Keratinocyte (primary cell): ENCODE measurements around the gene NDUFAF4. TPM values are rescaled to one million over a fixed set of nuclear protein-coding genes. Genes with fewer than 3 reads are reported as not detected.

Experiments
- DNase-seq: peaks from one replicate; pipeline ENCODE4 v3.0.0-alpha.2; 2011; ENCODE audit warnings: low read depth, missing footprints, low spot score
- FAIRE-seq: peaks from 2 replicates; lab custom pipeline; 2011; peaks lifted over from hg19 to GRCh38; lab: Jason Lieb, UNC
- H2AFZ ChIP-seq: 2 replicates; pipeline ENCODE4 v1.6.0; 2012; ENCODE audit warnings: low read length, control low read depth, inconsistent platforms; ENCODE audit not compliant: control insufficient read depth
- H3K27ac ChIP-seq: 2 replicates; pipeline ENCODE4 v1.5.1; 2011; ENCODE audit warnings: low read length; ENCODE audit not compliant: control insufficient read depth, insufficient read depth
- H3K27me3 ChIP-seq: 3 replicates; pipeline ENCODE4 v1.6.0; 2011; ENCODE audit warnings: low read length; ENCODE audit not compliant: control insufficient read depth, insufficient read depth; ENCODE audit errors: extremely low read depth
- H3K36me3 ChIP-seq, 2 experiments: 2 replicates in 1 of 2; 3 replicates in 1 of 2; pipeline ENCODE4 v1.5.1; 2011; ENCODE audit warnings: low read length in 2 of 2, mild to moderate bottlenecking in 1 of 2; ENCODE audit not compliant: control insufficient read depth in 2 of 2, insufficient read depth in 2 of 2; ENCODE audit errors: extremely low read depth in 1 of 2
- H3K4me1 ChIP-seq: 3 replicates; pipeline ENCODE4 v1.5.1; 2011; ENCODE audit warnings: low read length; ENCODE audit not compliant: control insufficient read depth, insufficient read depth; ENCODE audit errors: extremely low read depth
- H3K4me2 ChIP-seq: 3 replicates; pipeline ENCODE4 v1.6.0; 2011; ENCODE audit warnings: low read depth, low read length; ENCODE audit not compliant: control insufficient read depth, insufficient read depth; ENCODE audit errors: extremely low read depth
- H3K4me3 ChIP-seq, 3 experiments: fragments of 200-600 bp in 1 of 3; sonication (generic) in 1 of 3; 2 replicates in 2 of 3; 3 replicates in 1 of 3; pipeline ENCODE4 v1.5.1; 2011 to 2016; ENCODE audit warnings: low read length in 3 of 3, mild to moderate bottlenecking in 3 of 3, control low read depth in 2 of 3, inconsistent platforms in 1 of 3, low read depth in 1 of 3, mixed read lengths in 1 of 3, mixed run types in 1 of 3, moderate library complexity in 1 of 3; ENCODE audit not compliant: control insufficient read depth in 2 of 3, insufficient read depth in 2 of 3; ENCODE audit errors: extremely low read depth in 1 of 3
- H3K79me2 ChIP-seq: 2 replicates; pipeline ENCODE4 v1.6.0; 2012; ENCODE audit warnings: low read length; ENCODE audit not compliant: control insufficient read depth, insufficient read depth
- H3K9ac ChIP-seq: 3 replicates; pipeline ENCODE4 v1.6.0; 2011; ENCODE audit warnings: low read length; ENCODE audit not compliant: control insufficient read depth, insufficient read depth; ENCODE audit errors: extremely low read depth
- H3K9me1 ChIP-seq: 3 replicates; pipeline ENCODE4 v1.6.0; 2011; ENCODE audit warnings: low read length; ENCODE audit not compliant: control insufficient read depth, insufficient read depth; ENCODE audit errors: extremely low read depth
- H3K9me3 ChIP-seq: 2 replicates; pipeline ENCODE4 v1.5.1; 2012; ENCODE audit warnings: low read depth, low read length; ENCODE audit not compliant: control insufficient read depth
- H4K20me1 ChIP-seq: 3 replicates; pipeline ENCODE4 v1.6.0; 2011; ENCODE audit warnings: low read length; ENCODE audit not compliant: control insufficient read depth, insufficient read depth; ENCODE audit errors: extremely low read depth
- CTCF ChIP-seq, 3 experiments: IDR thresholded peaks in 1 of 3; conservative IDR thresholded peaks in 1 of 3; optimal IDR thresholded peaks in 1 of 3; 2 replicates in 2 of 3; 3 replicates in 1 of 3; pipeline versions ENCODE3 to v1.5.1; 2011; ENCODE audit warnings: low read length in 3 of 3, mild to moderate bottlenecking in 3 of 3, moderate library complexity in 2 of 3, control low read depth in 1 of 3, inconsistent platforms in 1 of 3; ENCODE audit not compliant: insufficient read depth in 2 of 3; ENCODE audit errors: extremely low read depth in 1 of 3
- EZH2 ChIP-seq: IDR thresholded peaks from one replicate; pipeline ENCODE4 v1.6.1; 2012; ENCODE audit warnings: inconsistent platforms, mild to moderate bottlenecking, low read length, moderate library complexity
- dilution Hi-C: fragments of 300-500 bp; cut with MboI; formaldehyde crosslinking; loops from one replicate; pipeline ENCODE4 v1.7.0; 2020; ENCODE audit warnings: low sequenced_read_pairs; ENCODE audit not compliant: extremely low pct_ligation_motif_present
- polyA plus RNA-seq, 5 experiments: library from polyadenylated mRNA; depleted of rRNA in 3 of 5; stranded (reverse) in 3 of 5; stranded (forward) in 1 of 5; unstranded in 1 of 5; fragments of >200 nt; gene quantifications; 1 replicate in 1 of 5; 2 replicates in 3 of 5; 3 replicates in 1 of 5; pipeline versions ENCODE4 v1.2.1 to v1.2.3, GENCODE V29; 2011 to 2012; ENCODE audit warnings: missing spikeins in 2 of 5, low read depth in 1 of 5, low replicate concordance in 1 of 5

The NDUFAF4 gene
- polyA plus RNA-seq, 1 donor (not counting 4 experiments of a cell fraction or from before 2014, with no cell fraction given), result 68.3 TPM

DNA sequence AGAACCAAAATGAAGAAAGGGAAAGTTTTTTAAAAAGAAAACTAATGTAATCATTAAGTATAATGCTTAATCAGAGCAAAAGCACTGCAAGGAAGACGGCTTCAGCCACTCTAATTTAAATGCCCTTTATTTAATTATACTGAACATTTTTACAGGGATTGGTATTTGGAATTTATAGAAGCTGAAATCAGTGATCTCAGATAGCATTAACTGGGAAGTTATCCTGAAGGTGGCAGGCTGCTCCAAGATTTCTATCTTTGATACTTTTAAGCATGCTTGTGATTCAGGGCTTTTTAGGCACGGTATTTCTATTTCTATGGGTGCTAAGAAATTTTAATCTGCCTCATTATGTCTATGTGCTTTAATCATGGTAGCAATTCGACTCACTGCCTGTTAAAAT, 1.3 kb upstream of the NDUFAF4 start:
- peak overlapping the region; percentile 97 for H2AFZ ChIP-seq
- dilution Hi-C loops, result no loop called here
- DNase-seq, result no peak
- no peak overlapping the region for H3K27ac ChIP-seq
- no peaks in the 10 kb centered on the region for H3K27me3 ChIP-seq
- peak in 2 of 3 experiments; percentile 45 to 46 for TF ChIP-seq CTCF (optimal IDR thresholded peaks at IDR 0.05 in 1 of 3, IDR thresholded peaks at IDR 0.05 in 1 of 3, conservative IDR thresholded peaks at IDR 0.05 in 1 of 3; ENCODE audit: extremely low read depth in 1 of 3, insufficient read depth in 2 of 3, low read length in 3 of 3)
- TF ChIP-seq EZH2, result no peak
- H3K4me1 ChIP-seq, result peaks cover 8% of the 10 kb centered on the region
- FAIRE-seq, result no peak
- no peaks in the 10 kb centered on the region for H4K20me1 ChIP-seq
- H3K4me2 ChIP-seq, result no peak overlapping the region
- H3K4me3 ChIP-seq, result no peak overlapping the region
- H3K79me2 ChIP-seq, result peaks cover 29% of the 10 kb centered on the region
- H3K9ac ChIP-seq, result peak overlapping the region; percentile 86
- H3K9me1 ChIP-seq, result no peaks in the 10 kb centered on the region
- no peaks in the 10 kb centered on the region for H3K9me3 ChIP-seq
- H3K36me3 ChIP-seq, result peaks cover 1 to 3% of the 10 kb centered on the region in 2 experiments

DNA sequence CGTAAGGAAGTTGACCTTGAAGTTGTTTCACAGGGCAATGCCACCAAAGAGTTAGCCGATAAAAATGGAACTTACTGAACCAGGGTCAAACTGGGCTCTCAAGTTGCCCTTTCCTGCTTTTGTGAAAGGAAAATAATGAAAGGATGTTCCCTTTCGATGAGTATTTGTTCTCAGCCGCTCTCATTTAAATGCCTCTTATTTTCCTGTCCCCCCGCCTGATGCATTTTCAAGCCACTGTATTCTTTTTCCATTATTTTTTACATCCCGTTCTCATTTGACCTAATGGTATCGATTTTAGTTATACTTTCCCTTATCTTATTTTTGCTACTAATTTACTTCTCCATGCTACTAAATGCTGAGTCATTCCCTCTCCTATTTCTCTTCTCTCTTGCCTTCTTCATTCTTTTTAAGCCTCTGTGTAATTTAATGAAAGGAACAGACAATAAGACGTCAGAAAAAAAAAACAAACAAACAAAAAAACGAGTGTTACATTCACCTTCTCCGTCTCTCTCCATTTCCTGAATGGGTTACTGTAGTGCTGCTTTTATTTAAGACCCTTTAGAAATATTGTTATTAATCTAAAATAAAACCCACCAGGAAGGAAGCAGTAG, 655 bp upstream of the NDUFAF4 start:
- no peak for TF ChIP-seq CTCF (optimal IDR thresholded peaks at IDR 0.05 in 1 of 3, IDR thresholded peaks at IDR 0.05 in 1 of 3, conservative IDR thresholded peaks at IDR 0.05 in 1 of 3; ENCODE audit: extremely low read depth in 1 of 3, insufficient read depth in 2 of 3, low read length in 3 of 3)
- no peak for TF ChIP-seq EZH2
- DNase-seq (no peak), FAIRE-seq (no peak)
- peak overlapping the region; percentile 86 for H3K9ac ChIP-seq
- H3K27ac ChIP-seq, result peak overlapping the region; percentile 71
- dilution Hi-C loops, result no loop called here
- H4K20me1 ChIP-seq, result no peaks in the 10 kb centered on the region
- peak overlapping the region; percentile 91 for H3K4me2 ChIP-seq
- peak overlapping the region; percentile 66 to 97 (median 89) for H3K4me3 ChIP-seq
- peaks cover 8% of the 10 kb centered on the region for H3K4me1 ChIP-seq
- H3K27me3 ChIP-seq, result no peaks in the 10 kb centered on the region
- peaks cover 32% of the 10 kb centered on the region for H3K79me2 ChIP-seq
- H3K9me1 ChIP-seq, result no peaks in the 10 kb centered on the region
- peak overlapping the region; percentile 97 for H2AFZ ChIP-seq
- H3K36me3 ChIP-seq, result peaks cover 2 to 5% of the 10 kb centered on the region in 2 experiments
- no peaks in the 10 kb centered on the region for H3K9me3 ChIP-seq
